Measurements from ENCODE around the gene ABAT. TPM values are rescaled to one million over a fixed set of nuclear protein-coding genes. Genes with fewer than 3 reads are reported as not detected.

Gene ABAT
- total RNA-seq, 1 donor: 3.5 TPM

DNA sequence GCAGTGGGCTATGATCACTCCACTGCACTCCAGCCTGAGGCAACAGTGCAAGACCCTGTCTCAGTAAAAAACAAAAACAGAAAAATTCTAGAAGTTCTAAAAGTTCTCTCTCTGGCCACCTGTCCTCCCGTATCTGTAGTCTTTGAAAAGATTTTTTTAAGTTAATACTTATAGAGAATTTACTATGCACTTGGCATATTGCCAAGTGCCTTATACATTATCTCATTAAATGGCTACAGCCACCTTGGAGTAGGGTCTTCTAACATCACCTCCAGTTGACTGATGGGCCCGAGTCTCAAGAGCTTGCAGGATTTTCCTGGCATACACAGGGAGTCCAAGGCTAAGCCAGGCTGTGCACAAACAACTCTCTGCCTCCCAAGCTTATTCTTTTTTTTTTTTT lies 78.3 kb downstream of the ABAT start:
- no peak overlapping the region for H3K4me3 ChIP-seq (ENCODE audit: low read depth, low read length)
- no peak for DNase-seq (ENCODE audit: low read depth)

GRCh38 chr16:8753416-8754054 lies 79.1 kb downstream of the ABAT start:
- no peak for DNase-seq (ENCODE audit: low read depth)
- TF ChIP-seq, protein P1, sequence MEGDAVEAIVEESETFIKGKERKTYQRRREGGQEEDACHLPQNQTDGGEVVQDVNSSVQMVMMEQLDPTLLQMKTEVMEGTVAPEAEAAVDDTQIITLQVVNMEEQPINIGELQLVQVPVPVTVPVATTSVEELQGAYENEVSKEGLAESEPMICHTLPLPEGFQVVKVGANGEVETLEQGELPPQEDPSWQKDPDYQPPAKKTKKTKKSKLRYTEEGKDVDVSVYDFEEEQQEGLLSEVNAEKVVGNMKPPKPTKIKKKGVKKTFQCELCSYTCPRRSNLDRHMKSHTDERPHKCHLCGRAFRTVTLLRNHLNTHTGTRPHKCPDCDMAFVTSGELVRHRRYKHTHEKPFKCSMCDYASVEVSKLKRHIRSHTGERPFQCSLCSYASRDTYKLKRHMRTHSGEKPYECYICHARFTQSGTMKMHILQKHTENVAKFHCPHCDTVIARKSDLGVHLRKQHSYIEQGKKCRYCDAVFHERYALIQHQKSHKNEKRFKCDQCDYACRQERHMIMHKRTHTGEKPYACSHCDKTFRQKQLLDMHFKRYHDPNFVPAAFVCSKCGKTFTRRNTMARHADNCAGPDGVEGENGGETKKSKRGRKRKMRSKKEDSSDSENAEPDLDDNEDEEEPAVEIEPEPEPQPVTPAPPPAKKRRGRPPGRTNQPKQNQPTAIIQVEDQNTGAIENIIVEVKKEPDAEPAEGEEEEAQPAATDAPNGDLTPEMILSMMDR (IDR thresholded peaks at IDR 0.05; ENCODE audit: insufficient read depth, low read depth, low read length): no peak
- H3K4me3 ChIP-seq (ENCODE audit: low read depth, low read length): no peak overlapping the region

More for the DNA sequence above, 78.3 kb downstream of the ABAT start:
- TF ChIP-seq, protein P1 (IDR thresholded peaks at IDR 0.05; ENCODE audit: insufficient read depth, low read depth, low read length): no peak

- TF ChIP-seq, protein P1 (IDR thresholded peaks at IDR 0.05; ENCODE audit: insufficient read depth, low read depth, low read length): no peak
- no peak overlapping the region for H3K4me3 ChIP-seq (ENCODE audit: low read depth, low read length)
- DNase-seq (ENCODE audit: low read depth): no peak
Measured at GRCh38 chr16:8756755-8757154, 82.3 kb downstream of the ABAT start.

DNA sequence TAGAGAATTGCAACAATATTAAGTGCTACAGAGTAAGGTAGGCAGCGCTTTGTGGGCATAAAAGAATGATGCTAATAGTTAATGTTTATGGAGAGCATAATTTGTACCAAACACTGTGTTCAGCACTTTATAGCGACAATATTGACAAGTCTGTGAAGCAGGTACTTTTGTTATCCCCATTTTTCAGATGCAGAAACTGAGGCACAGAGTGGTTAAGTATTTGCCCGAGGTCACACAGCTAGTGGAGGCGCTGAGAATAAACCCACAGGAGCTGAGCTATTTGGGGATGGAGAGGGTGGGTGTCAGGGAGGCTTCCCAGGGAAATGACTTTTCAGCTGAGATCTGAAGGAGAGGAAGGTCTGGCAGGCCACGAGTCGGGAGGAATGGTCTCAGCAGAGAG lies 83.6 kb downstream of the ABAT start:
- no peak for DNase-seq (ENCODE audit: low read depth)
- TF ChIP-seq, protein P1 (IDR thresholded peaks at IDR 0.05; ENCODE audit: insufficient read depth, low read depth, low read length): no peak

DNA sequence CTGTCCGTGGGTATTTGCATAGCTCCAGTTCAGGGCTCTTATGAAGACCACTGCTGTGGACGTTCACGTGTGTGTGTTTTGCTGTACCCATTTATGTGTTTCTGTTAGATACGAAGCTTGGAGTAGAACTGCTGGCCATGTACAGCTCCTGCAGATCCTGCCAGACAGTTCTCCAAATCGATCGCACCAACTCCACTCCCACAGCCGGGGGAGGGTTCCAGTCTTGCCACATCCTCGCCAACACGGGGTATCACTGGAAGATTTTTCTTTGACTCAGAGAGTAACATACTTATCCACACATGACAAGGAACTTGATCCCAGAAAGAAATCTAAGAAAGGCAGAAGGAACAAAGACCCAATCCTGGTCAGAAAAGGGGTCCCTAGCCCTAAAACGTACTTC lies 85.6 kb downstream of the ABAT start:
- H3K4me3 ChIP-seq (ENCODE audit: low read depth, low read length): no peak overlapping the region
- TF ChIP-seq, protein P1 (IDR thresholded peaks at IDR 0.05; ENCODE audit: insufficient read depth, low read depth, low read length): no peak
- DNase-seq (ENCODE audit: low read depth): no peak

More for the DNA sequence above, 83.6 kb downstream of the ABAT start:
- H3K4me3 ChIP-seq (ENCODE audit: low read depth, low read length): no peak overlapping the region

GRCh38 chr16:8761078-8761477 lies 86.7 kb downstream of the ABAT start:
- H3K4me3 ChIP-seq (ENCODE audit: low read depth, low read length): no peak overlapping the region
- DNase-seq (ENCODE audit: low read depth): no peak
- TF ChIP-seq, protein P1 (IDR thresholded peaks at IDR 0.05; ENCODE audit: insufficient read depth, low read depth, low read length): no peak

DNA sequence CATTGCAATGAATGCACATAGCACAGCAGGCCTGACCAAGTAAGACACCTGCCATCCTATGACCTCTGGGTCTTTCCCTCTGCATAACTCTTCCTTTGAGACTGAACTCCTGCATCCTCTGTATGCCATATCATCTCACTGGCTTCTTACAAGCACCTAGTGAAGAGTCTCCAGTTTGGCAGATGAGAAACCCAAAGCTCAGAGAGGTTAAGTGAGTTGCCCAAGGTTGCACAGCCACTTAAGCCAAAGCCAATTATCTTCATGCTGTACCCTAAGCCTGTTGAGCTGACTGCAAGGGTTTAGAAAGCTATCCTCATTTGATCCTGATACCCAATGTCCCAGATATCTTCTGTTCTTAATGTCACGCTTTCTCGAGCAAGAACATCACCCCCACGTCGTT lies 87.8 kb downstream of the ABAT start:
- TF ChIP-seq, protein P1 (IDR thresholded peaks at IDR 0.05; ENCODE audit: insufficient read depth, low read depth, low read length): no peak
- DNase-seq (ENCODE audit: low read depth): no peak
- H3K4me3 ChIP-seq (ENCODE audit: low read depth, low read length): no peak overlapping the region

Data from fibroblast of villous mesenchyme (primary cell).